PFSK-1 (cell line): ENCODE measurements around the gene GAP43.

ENCODE experiments used
- POLR2AphosphoS5 ChIP-seq: IDR thresholded peaks from 2 replicates; pipeline ENCODE4 v1.6.1; 2012; ENCODE audit warnings: low read depth, mild to moderate bottlenecking, control low read depth, low read length, moderate library complexity
- TAF1 ChIP-seq: IDR thresholded peaks from 2 replicates; pipeline ENCODE4 v1.6.1; 2012; ENCODE audit warnings: low read length, control low read depth, borderline replicate concordance; ENCODE audit not compliant: insufficient read depth

DNA sequence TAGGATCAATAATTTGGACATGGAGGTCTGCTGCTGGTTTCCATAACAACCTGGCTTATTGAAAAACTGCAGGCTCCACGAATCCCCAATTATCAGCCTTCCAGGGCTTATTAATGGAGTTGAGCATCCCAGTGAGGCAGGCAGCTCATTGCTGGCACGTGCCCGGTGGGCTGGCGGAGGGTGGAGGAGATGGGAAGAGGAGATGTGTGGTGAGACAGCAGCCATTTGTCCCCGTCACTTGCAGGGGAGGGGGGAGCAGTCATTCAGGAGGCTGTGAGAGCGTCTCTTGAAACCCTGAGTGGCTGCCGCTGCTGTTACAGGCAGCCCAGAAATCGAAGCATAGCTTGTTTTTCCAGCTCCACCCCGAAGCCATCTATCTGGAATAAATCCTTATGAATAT, 70.6 kb downstream of the GAP43 start:
- TF ChIP-seq POLR2AphosphoS5 (no peak), TAF1 (no peak)
